ENCODE results near the gene COQ6.
"Not testable (repeated sequence)": the region's sequence is repeated elsewhere in the genome, so short reads cannot be mapped to it uniquely, and the experiment has no call there.

Gene COQ6

GRCh38 chr14:73995977-73996378 lies 45.9 kb downstream of the COQ6 start:
- Histone ChIP-seq H3K4me1 (ENCODE audit: insufficient read depth, low read length) (no peaks in the 10 kb centered on the region), H3K36me3 (ENCODE audit: insufficient read depth, low read length) (no peaks in the 10 kb centered on the region), H3K27me3 (ENCODE audit: insufficient read depth, low read length) (no peaks in the 10 kb centered on the region), H3K4me3 (ENCODE audit: low read length) (no peak overlapping the region), H2AFZ (ENCODE audit: low read depth, low read length) (no peak overlapping the region), H3K9me3 (ENCODE audit: low read length) (no peaks in the 10 kb centered on the region)

- H3K27me3 ChIP-seq (ENCODE audit: insufficient read depth, low read length) = no peaks in the 10 kb centered on the region
- H3K4me1 ChIP-seq (ENCODE audit: insufficient read depth, low read length) = no peaks in the 10 kb centered on the region
- no peak overlapping the region for H3K4me3 ChIP-seq (ENCODE audit: low read length)
- H2AFZ ChIP-seq (ENCODE audit: low read depth, low read length) = no peak overlapping the region
- no peaks in the 10 kb centered on the region for H3K9me3 ChIP-seq (ENCODE audit: low read length)
- H3K36me3 ChIP-seq (ENCODE audit: insufficient read depth, low read length) = no peaks in the 10 kb centered on the region
Observed at GRCh38 chr14:73996731-73997107, 46.6 kb downstream of the COQ6 start.

- H3K4me3 ChIP-seq (ENCODE audit: low read length) = no peak overlapping the region
- no peak overlapping the region for H2AFZ ChIP-seq (ENCODE audit: low read depth, low read length)
- H3K27me3 ChIP-seq (ENCODE audit: insufficient read depth, low read length) = no peaks in the 10 kb centered on the region
- no peaks in the 10 kb centered on the region for H3K9me3 ChIP-seq (ENCODE audit: low read length)
- peaks cover 1% of the 10 kb centered on the region for H3K36me3 ChIP-seq (ENCODE audit: insufficient read depth, low read length)
- no peaks in the 10 kb centered on the region for H3K4me1 ChIP-seq (ENCODE audit: insufficient read depth, low read length)
Observed at GRCh38 chr14:73997108-73997943, 47.2 kb downstream of the COQ6 start.

- Histone ChIP-seq H3K36me3 (ENCODE audit: insufficient read depth, low read length) (peaks cover 1% of the 10 kb centered on the region), H3K27me3 (ENCODE audit: insufficient read depth, low read length) (no peaks in the 10 kb centered on the region), H3K9me3 (ENCODE audit: low read length) (no peaks in the 10 kb centered on the region), H3K4me1 (ENCODE audit: insufficient read depth, low read length) (no peaks in the 10 kb centered on the region), H2AFZ (ENCODE audit: low read depth, low read length) (no peak overlapping the region), H3K4me3 (ENCODE audit: low read length) (no peak overlapping the region)
Observed at GRCh38 chr14:73997944-73998447, 47.9 kb downstream of the COQ6 start.

- no peak overlapping the region for H3K4me3 ChIP-seq (ENCODE audit: low read length)
- H3K9me3 ChIP-seq (ENCODE audit: low read length) = no peaks in the 10 kb centered on the region
- no peaks in the 10 kb centered on the region for H3K27me3 ChIP-seq (ENCODE audit: insufficient read depth, low read length)
- no peak overlapping the region for H2AFZ ChIP-seq (ENCODE audit: low read depth, low read length)
- H3K36me3 ChIP-seq (ENCODE audit: insufficient read depth, low read length) = peaks cover 1% of the 10 kb centered on the region
- no peaks in the 10 kb centered on the region for H3K4me1 ChIP-seq (ENCODE audit: insufficient read depth, low read length)
Observed at GRCh38 chr14:73998726-73999125, 48.6 kb downstream of the COQ6 start.

- H3K4me1 ChIP-seq (ENCODE audit: insufficient read depth, low read length); H3K9me3 ChIP-seq (ENCODE audit: low read length); H3K4me3 ChIP-seq (ENCODE audit: low read length); H3K27me3 ChIP-seq (ENCODE audit: insufficient read depth, low read length); H3K36me3 ChIP-seq (ENCODE audit: insufficient read depth, low read length); H2AFZ ChIP-seq (ENCODE audit: low read depth, low read length): not testable (repeated sequence)
Observed at GRCh38 chr14:74005664-74006063, 55.6 kb downstream of the COQ6 start.

- Histone ChIP-seq H3K27me3 (ENCODE audit: insufficient read depth, low read length) (no peaks in the 10 kb centered on the region), H3K36me3 (ENCODE audit: insufficient read depth, low read length) (peaks cover 13% of the 10 kb centered on the region), H3K4me1 (ENCODE audit: insufficient read depth, low read length) (no peaks in the 10 kb centered on the region), H3K4me3 (ENCODE audit: low read length) (no peak overlapping the region), H3K9me3 (ENCODE audit: low read length) (no peaks in the 10 kb centered on the region), H2AFZ (ENCODE audit: low read depth, low read length) (no peak overlapping the region)
Observed at GRCh38 chr14:74008843-74009499, 58.9 kb downstream of the COQ6 start.

All from neuron (in vitro differentiated cells).